NCI-H82 treated with DMSO at 0.1 percent for 48 hours (cell line): Measurements from ENCODE around the gene RSPH6A.

ENCODE experiments used
- DNase-seq: peaks from one replicate; lab custom pipeline; 2025; ENCODE audit not compliant: unreplicated experiment; lab: John Stamatoyannopoulos, UW

The RSPH6A gene

DNA sequence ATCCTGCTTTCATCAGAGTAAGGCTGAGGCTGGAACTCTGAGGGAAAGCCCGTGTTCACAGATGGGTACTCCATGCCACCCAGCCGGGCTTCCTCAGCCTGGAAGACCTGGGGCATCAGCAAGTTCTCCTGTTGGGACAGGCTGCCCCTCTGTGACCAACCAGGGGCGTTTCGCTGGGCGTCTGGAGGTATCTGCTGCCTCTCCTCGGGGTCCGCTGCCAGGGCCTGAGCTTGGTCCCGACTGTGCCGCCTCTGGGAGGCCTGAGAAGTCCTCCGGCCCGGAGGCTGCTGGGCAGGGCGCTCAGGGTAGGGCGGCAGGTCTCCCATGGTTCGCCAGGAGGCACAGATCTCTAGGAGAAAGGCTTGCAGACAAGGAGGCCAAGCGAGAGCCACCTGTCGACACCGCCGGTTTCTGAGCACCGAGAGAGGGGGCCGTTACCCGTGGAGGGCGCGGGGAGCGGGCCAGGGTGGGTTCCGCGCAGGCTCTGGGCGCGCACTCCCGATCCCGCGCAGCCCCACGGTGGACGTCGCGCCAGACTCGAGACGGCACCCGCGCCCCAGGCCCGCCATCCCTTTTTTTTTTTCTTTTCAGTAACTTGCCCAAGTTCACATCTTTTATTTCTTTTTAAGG lies at the start of gene RSPH6A:
Gene RSPH6A (minus strand): TSS at position 458 of the 630 bp plus-strand sequence. CDS start 132 bp downstream, at position 326.
- no peak for DNase-seq

GRCh38 chr19:45864629-45865082 lies 49.5 kb upstream of the RSPH6A start:
- DNase-seq = no peak

DNA sequence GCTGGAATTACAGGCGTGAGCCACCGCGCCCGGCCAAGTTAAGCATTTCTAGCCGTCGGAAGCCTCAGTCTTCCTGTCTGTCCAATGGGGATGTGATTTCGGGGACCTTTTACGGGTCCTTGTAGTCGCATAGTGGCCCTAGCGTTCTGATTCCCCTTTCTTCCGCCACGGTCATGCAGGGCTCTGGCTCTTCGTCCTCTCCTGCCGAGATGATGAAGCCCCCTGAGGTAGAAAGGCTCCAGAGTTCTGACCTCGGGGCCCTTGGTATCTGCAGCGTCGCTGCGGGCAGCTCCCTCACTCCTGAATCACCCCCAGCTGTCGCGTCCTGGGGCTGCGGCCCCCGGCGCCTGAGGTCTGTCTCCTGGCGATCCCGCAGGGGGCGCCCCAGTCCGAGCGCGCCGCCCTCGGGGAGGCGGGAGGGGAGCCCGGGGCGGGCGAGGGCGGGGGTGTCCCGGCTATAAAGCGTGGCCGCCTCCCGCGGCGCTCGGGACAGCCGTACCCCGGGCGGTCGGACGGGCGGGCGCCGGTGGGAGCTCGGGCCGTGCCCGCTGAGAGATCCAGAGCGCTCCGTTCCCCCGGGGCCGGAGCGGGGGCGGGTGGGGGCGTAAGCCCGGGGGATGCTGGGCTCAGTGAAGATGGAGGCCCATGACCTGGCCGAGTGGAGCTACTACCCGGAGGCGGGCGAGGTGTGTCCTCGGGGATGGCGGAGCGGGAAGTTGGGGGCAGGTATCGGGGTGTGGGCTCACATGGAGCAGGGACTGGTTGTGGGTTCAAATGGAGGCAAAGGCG lies 48.9 kb upstream of the RSPH6A start, which contains the start of gene FOXA3:
Gene FOXA3 (plus strand): TSS at position 487 of the 789 bp plus-strand sequence. CDS start 131 bp downstream, at position 618.
- peak; percentile 62 for DNase-seq

DNA sequence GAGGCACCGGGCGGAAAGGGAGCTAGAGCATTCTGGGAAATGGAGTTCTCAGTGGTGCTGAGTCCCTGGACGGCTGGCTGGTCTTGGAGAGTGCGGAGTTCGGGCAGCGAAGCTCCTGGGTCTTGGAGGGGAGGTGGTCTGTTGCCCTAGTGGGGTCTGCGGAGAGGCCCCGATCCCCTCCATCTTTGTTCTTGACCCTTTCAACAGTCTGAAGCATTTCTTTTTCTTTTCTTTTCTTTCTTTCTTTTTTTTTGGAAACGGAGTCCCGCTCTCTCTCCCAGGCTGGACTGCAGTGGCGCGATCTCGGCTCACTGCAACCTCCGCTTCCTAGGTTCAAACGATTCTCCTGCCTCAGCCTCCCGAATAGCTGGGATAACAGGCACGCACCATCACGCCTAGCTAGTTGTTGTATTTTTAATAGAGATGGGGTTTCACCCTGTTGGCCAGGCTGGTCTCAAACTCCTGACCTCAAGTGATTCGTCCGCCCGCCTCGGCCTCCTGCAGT lies 48.3 kb upstream of the RSPH6A start:
- no peak for DNase-seq

GRCh38 chr19:45862564-45863334 lies 47.6 kb upstream of the RSPH6A start, which contains the start of gene SYMPK:
Gene SYMPK (minus strand): TSS chr19:45863147. CDS start chr19:45854495, 8,652 bp downstream.
- peak; percentile 96 for DNase-seq

GRCh38 chr19:45862271-45862563 lies 47.1 kb upstream of the RSPH6A start:
- no peak for DNase-seq

GRCh38 chr19:45860359-45861259 lies 45.5 kb upstream of the RSPH6A start:
- no peak for DNase-seq

DNA sequence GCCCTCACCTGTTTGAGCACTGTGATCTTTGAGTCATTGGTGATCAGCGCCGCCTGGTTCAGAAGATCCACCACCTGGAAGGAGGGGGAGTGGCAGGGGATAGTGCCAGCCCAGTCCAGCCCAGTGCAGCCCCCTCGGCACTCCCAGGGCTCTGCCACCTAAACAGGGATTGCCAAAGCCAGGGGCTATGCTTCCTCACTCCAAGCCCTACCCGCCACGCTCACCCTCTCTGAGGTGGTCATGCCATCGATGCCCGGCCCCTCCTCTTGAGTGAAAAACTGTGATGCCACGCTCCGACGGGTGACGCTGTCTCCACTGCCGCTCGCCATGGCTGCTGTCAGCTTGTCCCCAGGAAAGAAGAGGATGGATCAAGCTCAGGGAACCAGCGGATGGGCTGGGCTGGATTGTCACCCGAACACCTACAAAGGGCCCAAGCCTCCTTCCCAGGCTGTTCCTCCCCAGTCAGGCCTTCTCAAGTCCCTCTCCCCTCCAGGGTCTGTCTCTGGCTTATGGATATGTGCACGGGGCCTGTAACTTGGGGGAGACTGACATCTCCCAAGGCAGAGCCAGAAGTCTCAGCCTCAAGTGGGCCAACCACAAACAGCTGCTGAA lies 39.2 kb upstream of the RSPH6A start:
- no peak for DNase-seq

DNA sequence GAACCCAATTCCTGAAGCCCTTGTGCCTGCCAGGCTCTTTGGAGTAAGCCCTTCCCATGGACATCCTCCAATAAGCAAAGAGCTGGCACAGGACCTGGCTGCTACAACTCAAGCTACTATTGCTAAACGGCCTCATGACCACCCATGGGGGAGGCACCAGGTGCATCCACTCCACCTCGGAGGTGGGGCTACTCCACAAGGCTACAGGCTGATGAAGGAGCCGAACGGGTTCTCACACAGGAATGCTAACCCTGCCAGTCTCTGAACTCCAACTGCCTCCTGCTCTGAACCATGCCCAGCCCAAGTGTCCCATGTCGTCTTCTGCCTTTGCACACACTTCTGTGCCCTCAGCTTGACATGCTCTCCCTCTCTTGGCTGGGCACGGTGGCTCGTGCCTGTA lies 37.9 kb upstream of the RSPH6A start:
- no peak for DNase-seq

GRCh38 chr19:45852145-45852750 lies 37.1 kb upstream of the RSPH6A start:
- no peak for DNase-seq

GRCh38 chr19:45848922-45849321 lies 33.8 kb upstream of the RSPH6A start:
- no peak for DNase-seq

GRCh38 chr19:45847663-45848062 lies 32.6 kb upstream of the RSPH6A start:
- DNase-seq = no peak

DNA sequence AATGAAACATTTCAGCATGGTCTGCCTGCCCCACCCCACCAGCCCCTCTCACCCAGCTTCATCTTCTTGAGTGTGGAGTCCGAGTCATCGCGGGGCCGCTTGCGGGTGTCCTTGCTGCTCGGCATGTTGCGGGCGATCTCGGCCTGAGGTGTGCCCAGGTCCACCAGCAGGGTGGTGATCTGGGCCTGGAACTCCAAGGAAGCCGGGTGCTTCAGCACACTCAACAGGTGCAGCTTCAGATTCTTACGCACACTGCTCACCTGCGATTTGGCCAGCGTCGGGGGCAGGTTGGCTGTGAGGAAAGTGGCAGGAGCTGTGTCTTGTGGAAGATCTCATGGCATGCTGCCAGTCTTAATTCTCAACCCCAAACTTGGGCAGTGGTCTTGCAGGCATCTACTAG lies 27.1 kb upstream of the RSPH6A start:
- no peak for DNase-seq

GRCh38 chr19:45834970-45835369 lies 19.9 kb upstream of the RSPH6A start:
- DNase-seq = no peak

GRCh38 chr19:45828945-45829344 lies 13.8 kb upstream of the RSPH6A start:
- DNase-seq = no peak

GRCh38 chr19:45828523-45828922 lies 13.4 kb upstream of the RSPH6A start:
- DNase-seq = no peak

GRCh38 chr19:45827459-45828093 lies 12.5 kb upstream of the RSPH6A start:
- DNase-seq = no peak

DNA sequence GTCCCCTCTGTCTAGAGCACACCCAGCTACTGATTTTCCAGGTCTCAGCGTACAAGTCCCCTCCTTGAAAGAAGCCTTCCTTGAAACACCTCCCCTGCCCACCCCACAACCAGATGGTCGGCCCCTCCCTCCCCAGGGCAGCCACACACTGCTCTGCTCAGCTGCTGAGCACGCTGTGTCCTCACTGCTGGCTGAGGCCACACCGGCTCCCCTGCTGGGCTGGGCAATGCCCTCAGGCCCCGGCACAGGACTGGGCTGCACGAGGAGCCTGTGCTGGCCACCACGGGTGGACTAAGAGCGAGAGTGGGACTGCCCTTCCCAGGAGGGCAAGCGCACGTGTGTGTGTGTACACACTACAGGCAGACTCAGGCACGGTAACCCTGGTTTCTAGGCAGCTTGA lies 11.8 kb upstream of the RSPH6A start:
- no peak for DNase-seq
